Stimulated activated CD4-positive, alpha-beta T cell treated with anti-CD3 and anti-CD28 coated beads, Interleukin-1b, Interleukin-23, amount 100 ng/mL, for 24 hours (primary cell): Measurements from ENCODE around the gene DBH.

Experiments
- DNase-seq, 4 experiments: peaks; one replicate each; pipeline ENCODE4 v3.0.0-alpha.2; 2020; ENCODE audit warnings: low read depth in 4 of 4, low spot score in 1 of 4

Gene DBH

GRCh38 chr9:133642708-133643361 lies 6.7 kb downstream of the DBH start:
- no peak for DNase-seq

- no peak for DNase-seq
These were observed 7.2 kb downstream of the DBH start for GRCh38 chr9:133643362-133643755.

- DNase-seq = no peak
These were observed 8.0 kb downstream of the DBH start for GRCh38 chr9:133643978-133644760.

DNA sequence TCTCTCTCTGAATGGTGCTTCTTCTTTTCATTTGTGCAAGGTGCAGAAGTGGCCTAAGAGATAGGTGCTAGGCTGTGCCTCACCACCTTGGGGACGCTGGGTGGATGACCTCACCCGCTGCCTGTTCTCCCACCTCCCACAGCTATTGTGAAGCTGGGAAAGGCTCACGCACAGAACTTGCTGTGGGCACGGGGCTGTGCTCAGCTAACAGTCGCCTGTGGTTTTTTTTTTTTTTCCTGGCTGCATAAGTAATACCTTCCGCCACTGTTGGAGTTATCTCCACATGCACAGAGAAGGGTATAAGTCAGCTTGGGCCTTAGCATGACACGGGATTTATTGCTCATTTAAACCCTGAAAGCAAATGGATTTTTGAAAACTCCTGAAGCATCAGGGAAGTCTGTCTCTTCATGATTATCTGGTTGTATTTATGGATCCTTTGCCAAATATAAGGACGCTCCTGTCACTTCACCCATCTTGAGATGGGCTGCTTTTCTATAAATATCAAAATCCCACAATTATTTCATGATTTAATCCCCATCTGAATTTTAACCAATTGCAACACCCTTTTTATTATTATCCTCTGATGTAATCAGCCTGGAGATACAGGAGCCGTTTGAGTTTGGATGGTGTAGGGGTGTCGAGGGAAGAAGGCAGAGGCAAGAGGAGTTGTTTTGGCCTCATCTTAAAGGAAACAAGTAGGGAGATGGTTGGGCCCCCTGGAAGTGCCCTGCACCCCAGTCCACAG lies 9.0 kb downstream of the DBH start:
- no peak for DNase-seq

DNA sequence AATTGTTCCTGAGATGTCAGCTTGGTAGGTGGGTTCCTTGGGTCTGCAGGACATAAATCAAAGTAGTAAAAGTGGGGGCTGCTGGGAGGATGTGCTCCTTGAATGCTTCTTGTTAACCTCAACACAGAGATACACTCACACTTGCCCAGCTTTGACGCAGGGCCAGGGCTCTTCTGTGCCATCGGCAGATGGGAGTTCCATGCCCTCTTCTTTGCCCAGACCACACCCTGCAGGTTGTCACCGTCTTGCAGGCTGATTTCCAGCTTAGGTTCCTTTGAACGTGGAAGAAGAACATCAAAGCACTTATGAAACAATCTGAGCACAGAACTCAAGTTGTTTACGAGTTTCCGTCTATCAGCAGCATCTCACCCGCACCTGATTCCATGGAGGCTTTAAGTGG lies 11.0 kb downstream of the DBH start:
- no peak for DNase-seq

DNA sequence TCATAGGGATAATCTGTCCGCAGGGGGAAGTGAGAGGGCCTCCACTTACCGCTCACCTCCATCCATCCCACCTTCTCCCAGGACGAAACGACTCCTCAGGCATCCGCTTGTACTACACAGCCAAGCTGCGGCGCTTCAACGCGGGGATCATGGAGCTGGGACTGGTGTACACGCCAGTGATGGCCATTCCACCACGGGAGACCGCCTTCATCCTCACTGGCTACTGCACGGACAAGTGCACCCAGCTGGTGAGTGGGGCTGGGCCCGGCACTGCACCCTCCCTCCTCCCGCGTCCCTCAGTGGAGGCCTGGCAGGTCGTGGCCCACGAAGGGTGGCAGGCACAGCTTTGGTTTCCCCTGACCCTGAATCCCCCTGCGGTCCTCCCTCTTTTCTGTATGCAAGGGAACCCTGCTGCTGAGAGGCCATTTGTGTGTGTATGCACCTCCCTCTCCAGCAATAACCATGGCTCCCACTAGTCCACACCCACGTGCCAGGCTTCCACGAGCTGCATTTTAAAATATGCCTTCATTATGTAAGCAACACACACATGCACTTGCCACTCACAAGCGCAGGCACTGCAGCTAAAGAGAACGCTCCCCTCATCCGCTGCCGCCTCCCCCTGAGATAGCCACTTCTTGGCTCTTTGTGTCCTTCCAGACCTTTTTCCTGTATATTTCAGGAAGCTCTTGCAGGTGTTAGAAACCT lies 11.8 kb downstream of the DBH start:
- no peak for DNase-seq

DNA sequence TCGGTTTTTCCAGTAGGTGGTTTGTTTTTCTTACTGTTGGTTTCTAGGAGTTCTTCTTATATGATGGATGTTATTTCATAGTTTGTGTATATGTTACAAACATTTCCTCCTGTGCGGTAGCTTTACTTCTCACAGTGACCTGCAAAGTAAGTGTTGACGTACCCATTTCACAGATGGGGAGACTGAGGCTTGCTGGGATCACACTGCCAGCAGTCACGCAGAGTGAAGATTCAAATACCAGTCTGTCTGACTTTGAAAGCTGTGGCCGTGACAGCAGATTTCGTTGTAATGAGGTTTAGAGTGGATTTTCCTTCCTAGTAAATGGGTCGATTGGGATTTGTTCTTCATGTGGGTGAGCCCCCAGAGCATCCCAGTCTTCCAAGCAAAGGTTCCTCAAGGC lies 13.0 kb downstream of the DBH start:
- no peak for DNase-seq

DNA sequence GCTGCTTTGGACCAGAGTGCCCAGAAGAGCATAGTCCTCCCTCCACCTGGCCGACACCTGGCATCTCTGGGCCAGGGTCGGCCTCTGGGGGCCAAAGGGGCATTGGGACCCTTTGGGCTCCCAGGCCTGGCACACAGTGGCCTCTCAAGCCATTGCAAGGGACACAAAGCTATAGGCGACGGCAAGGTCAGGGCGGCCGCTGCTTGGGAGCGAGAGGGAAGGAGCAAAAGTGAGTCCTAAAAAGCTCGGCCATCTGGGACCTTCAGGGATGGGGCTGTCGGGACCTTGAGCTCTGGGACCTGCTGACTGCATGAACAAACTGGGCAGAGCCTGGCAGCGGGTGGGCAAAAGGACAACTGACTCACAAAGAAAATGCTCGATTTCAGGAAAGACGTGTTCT lies 13.9 kb downstream of the DBH start:
- no peak for DNase-seq

- no peak for DNase-seq
These were observed 17.5 kb downstream of the DBH start for GRCh38 chr9:133653638-133654037.

DNA sequence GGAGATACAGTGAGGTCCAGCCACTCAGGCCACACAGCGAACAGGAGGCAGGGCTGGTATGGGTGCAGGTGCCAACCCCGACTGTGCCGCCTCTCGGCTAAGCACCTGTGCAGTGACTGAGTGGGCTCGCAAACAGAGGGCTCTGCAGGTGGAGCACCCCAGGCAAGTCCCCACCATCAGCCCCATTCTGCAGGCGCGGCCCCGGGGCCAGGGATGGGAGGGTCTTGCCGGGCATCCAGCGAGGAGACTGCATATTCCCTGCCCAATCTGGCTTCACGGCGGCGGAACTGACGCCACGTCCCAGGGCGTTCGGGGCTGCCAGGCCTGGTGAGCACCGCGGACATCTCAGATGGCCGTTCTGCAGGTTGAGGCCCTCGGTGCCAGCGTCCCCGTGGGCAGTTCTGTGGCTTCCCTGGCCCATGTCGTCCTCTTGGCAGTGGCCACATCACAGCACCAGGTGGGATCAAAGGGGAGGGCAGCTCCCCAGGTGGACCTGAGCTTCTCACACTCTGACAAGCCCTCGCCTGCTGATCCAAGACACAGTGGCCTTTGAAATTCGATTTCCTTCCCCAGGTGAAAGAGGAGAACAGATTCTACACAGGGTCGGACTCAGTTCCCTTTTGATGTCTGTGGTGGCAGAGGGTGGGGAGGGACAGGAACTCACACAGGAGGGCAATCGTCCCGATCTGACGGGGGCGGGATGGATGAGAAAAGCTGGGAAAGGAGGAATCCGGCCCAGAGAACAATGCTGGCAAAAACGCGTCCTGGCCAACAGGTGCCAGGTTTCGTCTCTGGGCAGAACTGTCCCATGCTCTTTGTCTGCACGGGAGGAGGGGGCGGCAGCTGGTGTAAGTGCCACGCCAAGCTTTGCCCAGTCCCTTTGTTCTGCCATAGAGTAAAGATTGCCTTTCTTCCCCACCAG lies 18.8 kb downstream of the DBH start:
- no peak for DNase-seq

DNA sequence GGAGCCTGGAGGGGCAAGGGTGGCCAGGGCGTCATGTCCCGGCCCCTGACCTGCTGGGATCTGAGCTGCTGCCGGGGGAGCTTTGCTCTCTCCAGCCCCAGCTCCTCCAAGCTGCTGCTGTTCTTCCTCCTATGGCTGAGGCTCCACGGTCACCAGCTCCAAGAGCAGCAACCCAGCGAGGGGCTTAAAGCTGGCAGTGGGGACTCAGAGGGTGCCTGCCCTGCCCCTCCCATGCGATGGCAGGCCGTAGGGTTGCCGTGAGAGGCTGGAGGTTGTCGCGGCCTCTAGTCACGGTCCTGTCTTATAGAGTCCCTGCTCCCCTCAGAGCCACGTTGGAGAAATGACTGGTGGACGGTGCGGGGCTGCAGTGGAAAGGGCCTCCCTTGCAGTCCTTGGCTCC lies 19.5 kb downstream of the DBH start:
- no peak for DNase-seq

GRCh38 chr9:133656211-133657119 lies 20.3 kb downstream of the DBH start:
- DNase-seq = peak in 2 of 4 experiments; percentile 6 to 11

DNA sequence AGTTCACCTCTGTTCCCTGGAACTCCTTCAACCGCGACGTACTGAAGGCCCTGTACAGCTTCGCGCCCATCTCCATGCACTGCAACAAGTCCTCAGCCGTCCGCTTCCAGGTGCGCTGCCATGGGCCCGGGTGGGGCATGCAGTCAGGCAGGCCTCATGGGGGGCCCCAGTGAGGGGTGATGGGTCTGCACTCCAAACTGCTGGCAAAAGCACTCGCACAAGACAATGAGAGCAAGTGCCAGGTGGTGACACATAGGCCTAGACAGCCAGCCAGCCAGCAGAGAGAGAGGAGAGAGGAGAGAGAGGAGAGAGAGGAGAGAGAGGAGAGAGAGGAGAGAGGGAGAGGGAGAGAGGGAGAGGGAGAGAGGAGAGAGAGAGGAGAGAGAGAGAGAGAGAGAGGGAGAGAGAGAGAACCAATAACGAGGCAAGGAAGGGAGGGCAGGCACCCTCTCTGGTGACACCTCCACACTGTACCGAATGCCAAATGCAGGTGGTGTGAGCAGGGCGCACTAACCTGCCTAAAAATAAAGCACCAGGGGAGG lies 21.0 kb downstream of the DBH start:
- DNase-seq = no peak

DNA sequence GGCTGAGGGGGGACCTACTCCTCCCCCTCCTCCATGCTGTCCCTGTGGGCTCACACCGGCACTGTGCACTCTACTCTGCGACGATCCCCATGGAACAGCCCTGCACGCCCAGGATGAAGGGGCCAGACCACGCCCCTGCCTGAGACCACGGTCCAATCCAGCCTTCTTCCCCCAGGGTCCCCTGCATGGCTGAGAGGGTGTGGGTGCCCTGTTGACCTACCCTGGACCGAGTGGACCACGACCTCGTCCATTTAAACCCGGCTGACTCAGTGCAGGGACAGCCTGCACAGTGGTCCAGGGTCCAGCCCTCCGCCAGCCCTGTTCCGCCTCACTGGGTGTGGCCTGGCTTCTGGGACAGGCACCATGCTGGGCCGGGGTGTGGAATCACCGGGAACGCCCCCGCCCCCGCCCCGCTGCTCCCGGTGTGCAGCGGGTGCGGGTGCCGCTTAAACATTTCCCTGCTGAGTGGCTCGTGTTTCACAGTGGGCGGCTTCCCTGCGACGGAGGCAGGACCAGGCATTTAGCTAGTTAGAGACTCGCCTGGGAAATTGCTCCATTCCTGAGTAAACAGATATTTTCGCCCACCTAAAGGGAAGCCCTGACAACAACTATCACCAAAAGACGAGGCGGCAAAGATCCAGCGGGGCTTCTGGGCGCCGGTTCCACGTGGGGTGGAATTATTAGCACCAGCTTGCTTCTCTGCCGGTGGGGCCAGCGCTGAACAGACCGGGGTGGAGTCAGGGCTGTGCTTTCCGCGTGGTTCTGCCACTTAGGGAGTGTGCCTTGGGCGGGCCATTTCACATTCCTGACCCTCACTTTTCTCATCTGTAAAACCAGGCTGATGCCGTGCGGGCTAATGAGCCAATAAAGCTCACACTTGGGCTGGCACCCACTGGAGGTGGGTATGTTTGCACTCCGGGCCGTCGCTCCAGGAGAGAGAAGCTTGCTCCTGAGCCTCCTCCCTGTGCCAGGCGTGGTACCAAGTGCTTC lies 22.6 kb downstream of the DBH start:
- DNase-seq = no peak

DNA sequence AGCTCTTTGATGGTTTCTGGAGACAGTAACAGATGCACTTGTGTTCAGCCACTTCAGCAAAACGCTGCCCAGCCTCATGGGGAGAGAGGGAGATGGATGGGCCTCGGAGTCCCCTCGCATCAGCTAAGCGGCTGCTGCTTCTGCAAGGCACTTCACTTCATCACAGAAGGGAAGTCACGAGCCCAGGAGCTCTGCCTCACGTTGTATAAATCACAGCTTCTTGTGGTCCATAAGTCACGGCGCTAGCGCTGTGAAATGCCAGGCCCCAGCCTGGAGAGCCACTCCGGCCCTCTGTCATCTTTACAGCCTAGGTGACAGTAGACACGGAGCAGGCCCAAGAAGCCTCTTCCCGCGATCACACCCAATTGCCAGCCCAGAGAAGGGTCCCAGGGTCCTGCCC lies 23.4 kb downstream of the DBH start:
- no peak for DNase-seq

GRCh38 chr9:133661846-133662540 lies 25.8 kb downstream of the DBH start:
- DNase-seq = no peak
